Measurements from ENCODE around the gene SCN2B.
A peak's percentile ranks its signal among the peaks of the same experiment; 100 is the strongest.

Gene SCN2B

GRCh38 chr11:118176778-118177134, 317 bp upstream of the SCN2B start:
- CTCF ChIA-PET, result no interaction called here
- no peak overlapping the region for H3K4me3 ChIP-seq (ENCODE audit: low read depth, low read length)
- TF ChIP-seq, protein P1, sequence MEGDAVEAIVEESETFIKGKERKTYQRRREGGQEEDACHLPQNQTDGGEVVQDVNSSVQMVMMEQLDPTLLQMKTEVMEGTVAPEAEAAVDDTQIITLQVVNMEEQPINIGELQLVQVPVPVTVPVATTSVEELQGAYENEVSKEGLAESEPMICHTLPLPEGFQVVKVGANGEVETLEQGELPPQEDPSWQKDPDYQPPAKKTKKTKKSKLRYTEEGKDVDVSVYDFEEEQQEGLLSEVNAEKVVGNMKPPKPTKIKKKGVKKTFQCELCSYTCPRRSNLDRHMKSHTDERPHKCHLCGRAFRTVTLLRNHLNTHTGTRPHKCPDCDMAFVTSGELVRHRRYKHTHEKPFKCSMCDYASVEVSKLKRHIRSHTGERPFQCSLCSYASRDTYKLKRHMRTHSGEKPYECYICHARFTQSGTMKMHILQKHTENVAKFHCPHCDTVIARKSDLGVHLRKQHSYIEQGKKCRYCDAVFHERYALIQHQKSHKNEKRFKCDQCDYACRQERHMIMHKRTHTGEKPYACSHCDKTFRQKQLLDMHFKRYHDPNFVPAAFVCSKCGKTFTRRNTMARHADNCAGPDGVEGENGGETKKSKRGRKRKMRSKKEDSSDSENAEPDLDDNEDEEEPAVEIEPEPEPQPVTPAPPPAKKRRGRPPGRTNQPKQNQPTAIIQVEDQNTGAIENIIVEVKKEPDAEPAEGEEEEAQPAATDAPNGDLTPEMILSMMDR (IDR thresholded peaks at IDR 0.05; ENCODE audit: insufficient read depth, low read length, missing control alignments), result no peak
- DNase-seq (ENCODE audit: low read depth, low spot score), result no peak
- POLR2A ChIA-PET, result no interaction called here

- TF ChIP-seq, protein P1 (IDR thresholded peaks at IDR 0.05; ENCODE audit: insufficient read depth, low read length, missing control alignments), result no peak
- no peak for DNase-seq (ENCODE audit: low read depth, low spot score)
- H3K4me3 ChIP-seq (ENCODE audit: low read depth, low read length), result no peak overlapping the region
- CTCF ChIA-PET, result interaction anchor here (0.9 to 1.2 kb wide), 2 partner anchors 9 to 18 kb away, joined by 3 read pairs; no protein-coding TSS in a partner anchor
- POLR2A ChIA-PET, result no interaction called here
These were observed 1.1 kb downstream of the SCN2B start for GRCh38 chr11:118175031-118175992.

- ChIA-PET CTCF (interaction anchor here (0.8 to 1.2 kb wide), 3 partner anchors 10 to 17 kb away, joined by 3 read pairs; no protein-coding TSS in a partner anchor), POLR2A (no interaction called here)
- H3K4me3 ChIP-seq (ENCODE audit: low read depth, low read length), result no peak overlapping the region
- DNase-seq (ENCODE audit: low read depth, low spot score), result no peak
- TF ChIP-seq, protein P1 (IDR thresholded peaks at IDR 0.05; ENCODE audit: insufficient read depth, low read length, missing control alignments), result no peak
These were observed 2.4 kb downstream of the SCN2B start for GRCh38 chr11:118174006-118174567.

DNA sequence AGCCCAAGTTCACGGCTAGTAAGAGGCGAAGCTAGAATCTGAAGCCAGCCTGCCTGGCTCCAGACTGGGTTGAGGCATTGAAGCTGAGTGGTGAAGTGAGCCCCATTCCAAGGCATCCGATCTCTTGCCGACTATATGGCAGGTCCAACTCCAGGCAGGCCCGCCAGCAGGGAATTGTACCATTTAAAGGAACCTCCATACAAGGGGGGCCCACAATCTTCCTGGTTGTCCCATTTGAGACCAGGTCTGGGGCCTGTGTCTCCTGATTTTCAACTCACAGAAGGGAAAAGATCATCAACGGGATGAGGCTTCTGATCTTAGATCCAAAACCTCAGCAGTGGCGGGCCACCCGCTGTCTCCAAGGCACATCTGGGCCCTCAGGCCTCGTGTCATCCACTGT, 4.1 kb downstream of the SCN2B start:
- CTCF ChIA-PET, result interaction anchor here (0.8 to 4.6 kb wide), 21 partner anchors 9 to 366 kb away, joined by 3 to 63 read pairs (median 5); partner anchors contain the start of gene SCN4B
- POLR2A ChIA-PET, result no interaction called here
- H3K4me3 ChIP-seq (ENCODE audit: low read depth, low read length), result no peak overlapping the region
- TF ChIP-seq, protein P1 (IDR thresholded peaks at IDR 0.05; ENCODE audit: insufficient read depth, low read length, missing control alignments), result no peak
- DNase-seq (ENCODE audit: low read depth, low spot score), result no peak

GRCh38 chr11:118171269-118172062, 5.0 kb downstream of the SCN2B start:
- CTCF ChIA-PET, result interaction anchor here (0.7 to 4.6 kb wide), 31 partner anchors 8 to 1588 kb away, joined by 3 to 63 read pairs (median 4); partner anchors contain the start of gene SCN4B
- no peak for DNase-seq (ENCODE audit: low read depth, low spot score)
- H3K4me3 ChIP-seq (ENCODE audit: low read depth, low read length), result no peak overlapping the region
- POLR2A ChIA-PET, result no interaction called here
- TF ChIP-seq, protein P1 (IDR thresholded peaks at IDR 0.05; ENCODE audit: insufficient read depth, low read length, missing control alignments), result peak; percentile 89

Measured in AG04449 (cell line).